Nephron progenitor cell (in vitro differentiated cells): ENCODE data around the gene CRB2.

Experiments used
- DNase-seq: peaks from one replicate; pipeline ENCODE4 v3.0.0; 2021
- H3K27ac Mint-ChIP-seq: 2 replicates; pipeline ENCODE4 v1.8.0; 2021; ENCODE audit warnings: mild to moderate bottlenecking, moderate library complexity, mixed read lengths
- H3K27me3 Mint-ChIP-seq: 2 replicates; pipeline ENCODE4 v1.8.0; 2021; ENCODE audit warnings: mild to moderate bottlenecking, low read depth, mixed read lengths; ENCODE audit not compliant: poor library complexity
- H3K36me3 Mint-ChIP-seq: 2 replicates; pipeline ENCODE4 v1.8.0; 2021; ENCODE audit warnings: low read depth, mixed read lengths
- H3K4me1 Mint-ChIP-seq: 2 replicates; pipeline ENCODE4 v1.8.0; 2021; ENCODE audit warnings: mixed read lengths
- H3K4me3 Mint-ChIP-seq: 2 replicates; pipeline ENCODE4 v1.8.0; 2021; ENCODE audit warnings: mild to moderate bottlenecking, moderate library complexity, mixed read lengths
- H3K9me3 Mint-ChIP-seq: 2 replicates; pipeline ENCODE4 v1.8.0; 2021; ENCODE audit warnings: mild to moderate bottlenecking, moderate library complexity, mixed read lengths
- CTCF ChIP-seq: fragments of 200-600 bp; sonication (generic); IDR thresholded peaks from 2 replicates; pipeline ENCODE4 v1.5.0; 2021; ENCODE audit warnings: antibody characterized with exemption

The CRB2 gene

DNA sequence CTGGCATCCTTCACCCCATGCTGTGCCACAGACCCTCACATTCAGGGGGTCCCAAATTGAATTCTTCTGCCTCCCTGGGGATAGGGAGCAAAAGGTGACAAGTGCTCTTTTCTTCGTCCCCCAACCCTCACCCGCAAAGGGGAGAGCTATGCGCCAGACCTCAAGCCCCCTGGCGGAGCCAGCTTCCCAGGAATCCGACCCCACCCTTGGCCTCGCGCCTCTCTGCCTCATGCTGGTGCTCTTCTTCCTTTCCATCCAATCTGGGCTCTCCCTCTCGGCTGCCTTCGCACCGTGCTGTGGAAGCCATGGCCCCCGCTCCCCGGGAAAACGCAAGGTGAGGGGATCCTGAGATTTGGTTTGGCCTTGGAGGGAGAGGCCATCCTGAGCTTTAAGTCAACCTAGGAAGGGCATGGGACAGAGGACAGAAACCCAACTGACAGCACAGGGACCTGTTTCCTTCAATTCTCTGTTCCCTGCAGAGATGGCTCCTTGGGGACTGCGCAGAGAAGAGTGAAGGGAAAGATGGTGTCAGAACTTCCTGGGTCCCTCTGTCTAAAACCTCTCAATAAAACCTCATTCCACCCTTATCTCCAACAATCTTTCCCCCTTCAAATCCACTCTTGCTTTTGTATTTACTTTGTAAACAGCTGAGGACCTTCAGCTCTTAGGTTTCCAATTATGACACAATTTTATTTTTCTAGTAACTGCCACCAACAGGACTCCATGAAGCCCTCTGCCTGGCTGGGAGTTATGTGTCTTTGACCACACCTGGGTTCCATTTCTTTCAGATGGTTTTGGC lies 36.3 kb upstream of the CRB2 start:
- no peaks in the 10 kb centered on the region for H3K9me3 Mint-ChIP-seq
- H3K27me3 Mint-ChIP-seq, result no peaks in the 10 kb centered on the region
- TF ChIP-seq CTCF, result no peak
- DNase-seq, result no peak
- no peak overlapping the region for H3K4me3 Mint-ChIP-seq
- no peaks in the 10 kb centered on the region for H3K36me3 Mint-ChIP-seq
- H3K4me1 Mint-ChIP-seq, result peaks cover 78% of the 10 kb centered on the region
- H3K27ac Mint-ChIP-seq, result peak overlapping the region; percentile 70

- Mint-ChIP-seq H3K27ac (no peak overlapping the region), H3K4me1 (peaks cover 84% of the 10 kb centered on the region), H3K27me3 (no peaks in the 10 kb centered on the region), H3K36me3 (no peaks in the 10 kb centered on the region), H3K9me3 (no peaks in the 10 kb centered on the region), H3K4me3 (no peak overlapping the region)
- DNase-seq, result no peak
- TF ChIP-seq CTCF, result no peak
These were observed 35.2 kb upstream of the CRB2 start for GRCh38 chr9:123320814-123321213.

DNA sequence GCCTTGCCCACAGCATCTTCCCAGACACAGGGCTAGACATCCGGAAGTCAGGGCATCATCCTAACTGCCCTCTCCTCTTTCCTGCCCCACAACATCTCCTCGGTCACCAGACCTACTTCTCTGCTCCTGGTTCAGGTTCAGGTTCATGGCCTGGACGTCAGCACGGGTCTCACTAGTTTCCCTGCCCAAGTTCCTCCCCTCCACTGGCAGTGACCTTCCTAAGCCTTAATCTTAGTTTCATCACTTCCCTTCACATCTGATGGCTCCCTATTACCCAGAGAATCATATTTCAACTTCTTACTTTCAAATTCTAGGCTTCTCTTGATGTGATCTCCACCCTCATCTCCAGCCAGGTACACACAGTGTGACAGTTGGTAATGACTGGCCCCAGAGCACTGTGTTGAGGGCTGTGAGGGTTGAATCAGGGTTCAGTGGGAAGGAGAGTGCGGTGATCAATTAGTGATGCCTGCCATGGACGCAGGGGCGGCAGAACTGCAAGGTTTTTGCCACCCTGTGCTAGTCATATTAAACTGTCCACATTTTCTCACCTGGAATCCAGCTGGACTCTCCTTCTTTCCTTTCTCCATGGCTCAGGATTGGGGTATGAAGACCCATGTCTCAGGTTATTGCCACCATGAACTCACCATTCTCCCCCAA lies 34.3 kb upstream of the CRB2 start:
- TF ChIP-seq CTCF, result no peak
- no peaks in the 10 kb centered on the region for H3K9me3 Mint-ChIP-seq
- H3K4me3 Mint-ChIP-seq, result no peak overlapping the region
- H3K36me3 Mint-ChIP-seq, result no peaks in the 10 kb centered on the region
- DNase-seq, result no peak
- peaks cover 86% of the 10 kb centered on the region for H3K4me1 Mint-ChIP-seq
- no peak overlapping the region for H3K27ac Mint-ChIP-seq
- H3K27me3 Mint-ChIP-seq, result no peaks in the 10 kb centered on the region

GRCh38 chr9:123322273-123323195 lies 33.5 kb upstream of the CRB2 start:
- H3K27ac Mint-ChIP-seq, result peak overlapping the region; percentile 86
- DNase-seq, result no peak
- H3K27me3 Mint-ChIP-seq, result no peaks in the 10 kb centered on the region
- H3K9me3 Mint-ChIP-seq, result no peaks in the 10 kb centered on the region
- TF ChIP-seq CTCF, result no peak
- peak overlapping the region; percentile 43 for H3K4me3 Mint-ChIP-seq
- H3K4me1 Mint-ChIP-seq, result peaks cover 85% of the 10 kb centered on the region
- no peaks in the 10 kb centered on the region for H3K36me3 Mint-ChIP-seq

- no peaks in the 10 kb centered on the region for H3K27me3 Mint-ChIP-seq
- no peak for TF ChIP-seq CTCF
- H3K4me3 Mint-ChIP-seq, result peak overlapping the region; percentile 43
- H3K27ac Mint-ChIP-seq, result peak overlapping the region; percentile 86
- no peaks in the 10 kb centered on the region for H3K36me3 Mint-ChIP-seq
- no peak for DNase-seq
- peaks cover 85% of the 10 kb centered on the region for H3K4me1 Mint-ChIP-seq
- H3K9me3 Mint-ChIP-seq, result no peaks in the 10 kb centered on the region
These were observed 32.6 kb upstream of the CRB2 start for GRCh38 chr9:123323196-123324013.
